Heart right ventricle (tissue), 16 donors: ENCODE results near the gene ATP1A4. TPM values are rescaled to one million over a fixed set of nuclear protein-coding genes. Genes with fewer than 3 reads are reported as not detected.
"Not testable (repeated sequence)": the region's sequence is repeated elsewhere in the genome, so short reads cannot be mapped to it uniquely, and the experiment has no call there.

Experiments
- ATAC-seq, 8 donors: fragments of 200-7000 bp; cut with Tn5 transposase; one replicate each; pipeline ENCODE4 v1.9.1; 2020; ENCODE audit warnings: mild to moderate bottlenecking in 8 of 8, moderate library complexity in 8 of 8, moderate number of reproducible peaks in 1 of 8
- DNase-seq, 2 donors: peaks; one replicate each; pipeline ENCODE4 v3.0.0-alpha.2; 2020
- H3K27ac ChIP-seq, 10 donors: fragments of 200-600 bp; sonication (generic) in 2 of 10; one replicate each; pipeline versions ENCODE4 v1.5.0 to v1.8.0; 2020 to 2022; ENCODE audit warnings: mild to moderate bottlenecking in 3 of 10
- H3K27me3 ChIP-seq, 7 donors: fragments of 200-600 bp; one replicate each; pipeline ENCODE4 v1.8.0; 2021 to 2022; ENCODE audit warnings: mild to moderate bottlenecking in 2 of 7
- H3K36me3 ChIP-seq, 9 donors: fragments of 200-600 bp; sonication (generic) in 1 of 9; one replicate each; pipeline versions ENCODE4 v1.5.0 to v1.8.0; 2020 to 2022; ENCODE audit warnings: mild to moderate bottlenecking in 2 of 9
- H3K4me1 ChIP-seq, 9 donors: fragments of 200-600 bp; sonication (generic) in 1 of 9; one replicate each; pipeline versions ENCODE4 v1.5.0 to v1.8.0; 2020 to 2022; ENCODE audit warnings: mild to moderate bottlenecking in 4 of 9
- H3K4me3 ChIP-seq, 10 donors: fragments of 200-600 bp; sonication (generic) in 2 of 10; one replicate each; pipeline versions ENCODE4 v1.5.0 to v1.8.0; 2020 to 2022; ENCODE audit warnings: mild to moderate bottlenecking in 7 of 10, moderate library complexity in 2 of 10
- H3K9me3 ChIP-seq, 11 donors: fragments of 200-600 bp in 10 of 11; sonication (generic) in 2 of 11; one replicate each; pipeline versions ENCODE4 v1.5.0 to v1.8.0; 2013 to 2022; ENCODE audit warnings: mild to moderate bottlenecking in 2 of 11, control low read depth in 1 of 11, moderate library complexity in 1 of 11
- CTCF ChIP-seq, 9 donors: fragments of 200-600 bp; sonication (generic) in 2 of 9; IDR thresholded peaks; one replicate each; pipeline versions ENCODE4 v1.5.0 to v1.8.0; 2021 to 2022; ENCODE audit warnings: antibody characterized with exemption in 9 of 9, mild to moderate bottlenecking in 5 of 9, moderate library complexity in 1 of 9
- WGBS, 2 donors: extraction: QIAGEN DNeasy Blood & Tissue Kit; methylation state at CpG; one replicate each; pipeline ENCODE4 v1.1.7; 2013; ENCODE audit warnings: inconsistent platforms in 1 of 2; 5-methylcytosine and 5-hydroxymethylcytosine counted together
- intact Hi-C, 10 donors: fragments of 100-400 bp; cut with DNase I; formaldehyde crosslinking; loops; one replicate each; pipeline versions ENCODE4 v1.11.1 to v1.14.2; 2022
- polyA plus RNA-seq, 2 donors: library from polyadenylated mRNA; stranded (reverse); fragments of 200-250 nt; gene quantifications; one replicate each; pipeline ENCODE4 v1.2.3, GENCODE V29; 2013
- total RNA-seq, 10 donors: library from RNA; stranded (reverse); fragmentation: NEBNext Ultra II Directional in 3 of 10; extraction: Animal tissue kit (Norgen Biotek cat#: 25700) in 3 of 10; gene quantifications; one replicate each; pipeline versions ENCODE4 v1.2.1 to v1.2.4, GENCODE V29; 2021 to 2023
- donor health status: Arrhythmogenic right ventricular cardiomyopathy.
- donor health status: ischemic (EF 13 %, LVEDD 7.1; RV severe dilation, severe dysfunction).
- donor health status: healthy with polysubstance abuse.
- donor health status: DM: no; HTN: yes; CAD: no.
- donor health status: DM: no; HTN: no; CAD: no.
- donor health status: ischemic (EF 25% LVEDD 6.9; RV normal size, moderate dysfunction).
- donor health status: ischemic (EF 25% LVEDD 5.7; RV mildly dilated, moderate dysfunction).
- donor health status: healthy.
- donor health status: DM: yes; HTN: yes; CAD: no.
- donor health status: Ischemic cardiomyopathy.
- donor health status: ischemic (EF 35%, LVEDD 5.7; RV mildly dilated, moderate dysfunction).
- donor health status: nonischemic (EF 11% LVEDD 7.7; RV severe dilation, severe dysfunction).
- donor health status: DM: yes; HTN: yes; CAD: no.
- donor health status: PGD.
- donor health status: ischemic (EF 29% LVEDD 5.4; RV normal size, mild dysfunction).
- donor health status: nonischemic (EF 23%, LVEDD 6.1; RV moderate dilation, normal function).

ATP1A4 gene
- total and polyA plus RNA-seq, 12 donors = 0.04 to 1.5 (median 0.29) TPM; not detected in 5

GRCh38 chr1:160105155-160105554 lies 46.2 kb upstream of the ATP1A4 start:
- no peak for TF ChIP-seq CTCF (IDR thresholded peaks at IDR 0.05)
- WGBS, 2 donors = 97 to 98% methylated on average over 5 of the region's 5 CpGs
- ATAC-seq (no peak), DNase-seq (no peak)
- Histone ChIP-seq H3K4me1 (peaks cover 7 to 52% (median 23%) of the 10 kb centered on the region in 9 donors), H3K27ac (no peak overlapping the region), H3K27me3 (no peaks in the 10 kb centered on the region), H3K36me3 (no peaks in the 10 kb centered on the region), H3K9me3 (no peaks in the 10 kb centered on the region), H3K4me3 (no peak overlapping the region)
- intact Hi-C loops = loop anchor here in 6 of 10 donors (10.0 kb wide), 4 partner anchors 90 to 270 kb away; partner anchors contain the start of gene CASQ1 (in 1 of the 6)

- DNase-seq (no peak), ATAC-seq (no peak)
- 97 to 98% methylated on average over 1 of the region's 1 CpG for WGBS, 2 donors
- intact Hi-C loops = loop anchor here in 6 of 10 donors (10.0 kb wide), 4 partner anchors 87 to 267 kb away; partner anchors contain the start of gene CASQ1 (in 1 of the 6)
- no peak for TF ChIP-seq CTCF (IDR thresholded peaks at IDR 0.05)
- Histone ChIP-seq H3K27me3 (no peaks in the 10 kb centered on the region), H3K36me3 (no peaks in the 10 kb centered on the region), H3K9me3 (no peaks in the 10 kb centered on the region), H3K27ac (no peak overlapping the region), H3K4me3 (no peak overlapping the region), H3K4me1 (peaks cover 0 to 39% (median 10%) of the 10 kb centered on the region in 9 donors)
Observed at GRCh38 chr1:160107512-160107911, 43.9 kb upstream of the ATP1A4 start.

DNA sequence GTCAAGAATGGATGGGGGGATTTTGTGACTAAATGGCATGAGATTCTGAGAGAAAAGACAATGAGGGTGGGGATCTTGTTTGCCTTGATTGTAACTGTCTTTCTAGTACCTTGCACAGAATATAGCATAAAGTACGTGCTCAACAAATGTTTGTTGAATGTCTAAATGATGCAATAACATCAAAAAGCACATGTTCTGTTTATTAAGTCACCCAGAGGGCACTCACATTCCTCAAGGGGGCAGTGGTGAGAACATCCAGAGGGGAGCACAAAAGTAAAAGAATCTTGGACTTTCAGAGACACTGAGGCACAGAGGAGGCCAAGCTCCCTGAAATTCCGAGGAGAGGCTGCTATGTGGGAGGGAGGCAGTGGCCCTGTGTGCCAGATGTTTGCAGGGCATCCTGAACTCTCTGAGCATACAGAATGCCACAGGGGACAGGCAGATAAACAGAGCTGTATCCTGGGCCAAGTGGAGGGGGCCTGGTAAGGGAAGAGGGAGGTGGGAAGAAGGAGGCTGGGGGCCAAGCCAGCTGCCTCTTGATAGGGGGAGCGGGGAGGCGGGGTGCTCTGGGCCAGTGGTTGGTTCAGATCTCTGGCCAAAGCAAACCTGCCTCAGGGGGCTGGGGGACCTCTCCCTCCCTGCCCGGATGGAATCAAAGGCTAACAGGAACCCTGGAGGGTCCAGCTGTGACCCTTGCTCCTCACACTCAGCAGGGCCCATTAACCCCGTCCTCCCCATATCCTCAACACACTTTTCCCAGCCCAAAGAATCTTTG lies 42.3 kb upstream of the ATP1A4 start:
- ATAC-seq (no peak), DNase-seq (no peak)
- peak; percentile 26 to 62 (median 52) for TF ChIP-seq CTCF (IDR thresholded peaks at IDR 0.05)
- intact Hi-C loops = loop anchor here in 6 of 10 donors (2.0 to 10.0 kb wide), 5 partner anchors 86 to 266 kb away; partner anchors contain the start of genes CASQ1 (in 1 of the 6) and PEX19 (in 1 of the 6)
- H3K27ac ChIP-seq = no peak overlapping the region
- no peaks in the 10 kb centered on the region for H3K9me3 ChIP-seq
- H3K36me3 ChIP-seq = no peaks in the 10 kb centered on the region
- peaks cover 3 to 38% (median 13%) of the 10 kb centered on the region in 9 donors for H3K4me1 ChIP-seq
- no peaks in the 10 kb centered on the region for H3K27me3 ChIP-seq
- WGBS, 2 donors = 27 to 32% methylated on average over 6 of the region's 6 CpGs
- H3K4me3 ChIP-seq = no peak overlapping the region

- H3K4me3 ChIP-seq = no peak overlapping the region
- no peak for ATAC-seq
- H3K9me3 ChIP-seq = no peaks in the 10 kb centered on the region
- no peak overlapping the region for H3K27ac ChIP-seq
- intact Hi-C loops = loop anchor here in 6 of 10 donors (2.0 to 10.0 kb wide), 5 partner anchors 85 to 265 kb away; partner anchors contain the start of genes CASQ1 (in 1 of the 6) and PEX19 (in 1 of the 6)
- no peaks in the 10 kb centered on the region for H3K36me3 ChIP-seq
- no peak for TF ChIP-seq CTCF (IDR thresholded peaks at IDR 0.05)
- WGBS, 2 donors = 65 to 68% methylated on average over 4 of the region's 4 CpGs
- no peak for DNase-seq
- H3K27me3 ChIP-seq = no peaks in the 10 kb centered on the region
- H3K4me1 ChIP-seq = peaks cover 5 to 38% (median 17%) of the 10 kb centered on the region in 9 donors
Observed at GRCh38 chr1:160109686-160110085, 41.7 kb upstream of the ATP1A4 start.

DNA sequence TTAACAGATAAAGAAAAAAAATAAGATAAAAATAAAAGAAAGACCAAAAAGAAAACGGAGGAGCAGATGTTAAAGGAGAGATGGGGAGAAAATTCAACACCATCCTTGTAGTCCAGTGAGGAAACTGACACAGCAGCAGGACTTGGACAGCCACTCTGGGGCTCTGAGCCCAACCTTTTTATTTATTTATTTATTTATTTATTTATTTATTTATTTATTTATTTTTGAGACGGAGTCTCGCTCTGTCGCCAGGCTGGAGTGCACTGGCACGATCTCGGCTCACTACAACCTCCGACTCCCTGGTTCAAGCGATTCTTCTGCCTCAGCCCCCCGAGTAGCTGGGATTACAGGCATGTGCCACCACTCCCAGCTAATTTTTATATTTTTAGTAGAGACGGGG lies 39.9 kb upstream of the ATP1A4 start:
- H3K4me3 ChIP-seq, H3K9me3 ChIP-seq, H3K36me3 ChIP-seq, DNase-seq, H3K27me3 ChIP-seq, ATAC-seq, intact Hi-C loops: not testable (repeated sequence)
- WGBS, 2 donors = 89 to 90% methylated on average over 10 of the region's 10 CpGs
- Histone ChIP-seq H3K4me1 (peaks cover 7 to 45% (median 24%) of the 10 kb centered on the region in 9 donors), H3K27ac (peak overlapping the region in 6 of 10 donors; percentile 27 to 88 (median 31))
